NB4 (cell line): ENCODE data around the gene CDH2.

Experiments
- DNase-seq: peaks from one replicate; pipeline ENCODE4 v3.0.0; 2010; ENCODE audit warnings: low read depth
- H3K4me3 ChIP-seq: one replicate; pipeline ENCODE4 v1.5.1; 2011; ENCODE audit warnings: mild to moderate bottlenecking, low read depth, low read length, moderate library complexity
- MYC ChIP-seq: IDR thresholded peaks from 2 replicates; pipeline ENCODE4 v1.6.1; 2011; ENCODE audit warnings: low read depth, low read length
- POLR2A ChIP-seq: IDR thresholded peaks from 2 replicates; pipeline ENCODE4 v1.6.1; 2011; ENCODE audit warnings: mild to moderate bottlenecking; ENCODE audit not compliant: insufficient read length; ENCODE audit errors: extremely low read depth
- TF ChIP-seq, protein P1 (sequence below): IDR thresholded peaks from one replicate; pipeline ENCODE4 v1.5.1; 2012; ENCODE audit warnings: low read depth, low read length
- TF ChIP-seq, protein P2 (sequence below): IDR thresholded peaks from 2 replicates; pipeline ENCODE4 v1.6.1; 2011; ENCODE audit warnings: low read depth, low read length

The CDH2 gene

DNA sequence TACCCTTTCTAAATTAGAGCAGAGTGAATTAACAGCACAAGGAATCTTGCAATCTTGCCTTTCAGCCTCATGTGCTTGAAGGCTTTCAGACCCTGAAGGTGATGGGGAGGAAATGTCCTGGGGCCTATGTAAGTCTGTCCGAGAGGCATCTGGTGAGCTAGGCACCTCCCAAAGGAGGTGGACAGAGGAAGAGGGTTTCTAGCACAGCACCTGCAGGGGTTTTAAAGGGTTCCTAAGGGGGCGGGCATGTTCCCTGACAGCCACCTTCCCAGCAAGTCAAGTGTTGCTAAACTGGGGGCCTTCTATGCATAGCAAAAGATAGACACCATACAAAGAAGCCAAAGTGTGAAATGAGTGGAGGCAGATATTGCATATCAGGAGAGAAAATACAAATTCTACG lies 88.5 kb downstream of the CDH2 start:
- no peak for DNase-seq
- TF ChIP-seq, protein P1, sequence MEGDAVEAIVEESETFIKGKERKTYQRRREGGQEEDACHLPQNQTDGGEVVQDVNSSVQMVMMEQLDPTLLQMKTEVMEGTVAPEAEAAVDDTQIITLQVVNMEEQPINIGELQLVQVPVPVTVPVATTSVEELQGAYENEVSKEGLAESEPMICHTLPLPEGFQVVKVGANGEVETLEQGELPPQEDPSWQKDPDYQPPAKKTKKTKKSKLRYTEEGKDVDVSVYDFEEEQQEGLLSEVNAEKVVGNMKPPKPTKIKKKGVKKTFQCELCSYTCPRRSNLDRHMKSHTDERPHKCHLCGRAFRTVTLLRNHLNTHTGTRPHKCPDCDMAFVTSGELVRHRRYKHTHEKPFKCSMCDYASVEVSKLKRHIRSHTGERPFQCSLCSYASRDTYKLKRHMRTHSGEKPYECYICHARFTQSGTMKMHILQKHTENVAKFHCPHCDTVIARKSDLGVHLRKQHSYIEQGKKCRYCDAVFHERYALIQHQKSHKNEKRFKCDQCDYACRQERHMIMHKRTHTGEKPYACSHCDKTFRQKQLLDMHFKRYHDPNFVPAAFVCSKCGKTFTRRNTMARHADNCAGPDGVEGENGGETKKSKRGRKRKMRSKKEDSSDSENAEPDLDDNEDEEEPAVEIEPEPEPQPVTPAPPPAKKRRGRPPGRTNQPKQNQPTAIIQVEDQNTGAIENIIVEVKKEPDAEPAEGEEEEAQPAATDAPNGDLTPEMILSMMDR, result no peak
- TF ChIP-seq MYC (no peak), POLR2A (no peak)
- TF ChIP-seq, protein P2, sequence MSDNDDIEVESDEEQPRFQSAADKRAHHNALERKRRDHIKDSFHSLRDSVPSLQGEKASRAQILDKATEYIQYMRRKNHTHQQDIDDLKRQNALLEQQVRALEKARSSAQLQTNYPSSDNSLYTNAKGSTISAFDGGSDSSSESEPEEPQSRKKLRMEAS, result no peak
- no peak overlapping the region for H3K4me3 ChIP-seq

DNA sequence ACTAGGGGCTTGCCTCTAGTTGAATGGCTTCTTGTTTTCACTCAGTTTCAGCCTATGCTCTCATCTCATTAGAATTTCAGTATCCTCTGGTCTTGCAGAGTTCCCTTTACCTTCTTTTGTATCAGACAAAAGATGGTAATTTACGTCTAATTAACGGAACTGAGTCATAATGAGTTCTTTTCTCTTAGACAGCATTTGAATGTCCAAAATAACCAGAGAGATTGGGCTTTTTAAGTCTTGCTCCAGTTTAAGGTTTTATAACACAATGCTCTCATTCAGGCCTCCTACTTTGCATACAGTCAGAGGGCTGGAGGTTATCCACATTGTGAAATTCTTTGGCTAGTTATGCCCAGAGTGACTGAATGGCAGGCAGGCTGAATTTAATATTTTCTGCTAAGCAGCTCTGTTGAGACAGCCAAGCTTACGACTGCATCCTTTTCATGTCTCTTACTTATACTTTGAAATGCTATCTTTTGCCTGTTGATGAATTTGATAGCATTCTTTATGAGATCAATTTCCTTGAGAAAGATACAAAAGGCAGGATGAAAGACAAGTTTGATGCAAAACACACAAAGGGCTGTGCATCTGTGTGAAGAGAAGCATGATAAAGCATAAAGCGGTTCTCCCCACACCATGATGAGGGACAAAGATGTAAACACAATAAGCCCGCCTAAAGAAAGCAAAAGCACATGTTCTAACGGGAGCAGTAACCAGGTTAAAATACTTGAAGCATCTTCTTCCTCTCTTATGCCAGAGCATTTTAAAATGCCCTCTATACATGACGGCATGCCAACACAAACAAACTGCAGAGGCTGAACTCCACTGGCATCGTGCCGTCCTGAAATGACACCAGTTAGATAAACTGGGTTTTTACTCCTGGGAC lies 90.0 kb downstream of the CDH2 start:
- no peak for DNase-seq
- no peak overlapping the region for H3K4me3 ChIP-seq
- TF ChIP-seq, protein P2, result no peak
- TF ChIP-seq MYC, result no peak
- no peak for TF ChIP-seq POLR2A
- TF ChIP-seq, protein P1, result no peak

DNA sequence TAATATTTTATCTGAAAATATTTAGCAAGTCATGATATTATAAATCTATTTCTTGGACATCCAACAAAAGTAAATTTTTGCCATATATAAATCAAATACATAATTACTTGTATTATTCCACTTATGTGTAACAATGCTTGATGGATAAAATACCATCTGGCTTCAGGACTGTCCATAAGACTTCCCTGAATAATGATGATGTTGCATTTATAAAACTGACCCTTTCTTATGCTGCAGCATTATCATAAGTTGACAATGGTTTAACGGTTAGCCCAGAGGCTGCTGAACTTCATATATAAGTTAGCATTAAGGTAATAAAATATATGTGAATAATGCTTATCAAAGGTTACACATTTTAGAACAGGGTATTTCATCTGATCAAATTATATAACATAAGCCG lies 95.4 kb downstream of the CDH2 start:
- no peak overlapping the region for H3K4me3 ChIP-seq
- TF ChIP-seq POLR2A (no peak), MYC (no peak)
- TF ChIP-seq, protein P2, result no peak
- TF ChIP-seq, protein P1, result no peak
- no peak for DNase-seq

DNA sequence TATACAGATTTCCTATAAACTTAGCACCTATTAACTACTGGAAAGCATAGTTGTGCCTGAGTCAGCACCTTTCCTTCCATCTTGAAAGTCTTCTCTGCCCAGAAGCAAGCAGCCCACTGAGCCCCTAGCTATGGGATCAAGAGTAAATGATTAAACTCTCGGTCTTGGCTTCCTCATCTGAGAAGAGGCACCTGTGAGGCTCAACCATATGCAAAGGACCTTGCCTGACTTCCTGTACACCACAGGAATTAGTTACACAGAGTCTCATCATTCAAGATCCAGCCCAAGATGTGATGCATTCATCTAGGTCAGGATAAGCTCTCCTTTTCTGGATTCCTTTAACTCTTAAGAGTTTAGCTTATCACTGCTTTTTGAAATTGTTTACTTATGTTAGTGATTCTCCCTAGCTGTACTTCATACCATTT lies 96.0 kb downstream of the CDH2 start:
- TF ChIP-seq MYC (no peak), POLR2A (no peak)
- TF ChIP-seq, protein P2, result no peak
- TF ChIP-seq, protein P1, result no peak
- H3K4me3 ChIP-seq, result no peak overlapping the region
- no peak for DNase-seq

DNA sequence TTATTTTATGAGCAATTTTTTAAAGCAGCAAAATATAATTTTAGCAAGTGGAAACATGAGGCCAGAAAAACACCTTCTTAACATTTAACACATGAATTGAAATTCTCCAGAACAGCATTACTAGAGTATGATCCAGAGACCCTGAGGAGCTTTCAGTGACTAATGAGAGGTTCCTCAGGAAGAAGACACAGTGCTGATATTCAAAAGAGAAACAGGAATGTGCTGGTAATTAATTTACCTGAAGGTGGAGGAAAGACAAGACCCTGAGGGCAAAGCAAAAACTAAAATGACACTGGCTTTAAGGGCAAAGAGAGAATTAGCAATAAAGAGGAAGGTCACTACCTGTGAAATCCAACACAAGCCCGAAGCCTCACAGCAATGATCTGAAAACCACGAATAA lies 97.0 kb downstream of the CDH2 start:
- TF ChIP-seq, protein P2, result no peak
- TF ChIP-seq, protein P1, result no peak
- TF ChIP-seq MYC (no peak), POLR2A (no peak)
- no peak overlapping the region for H3K4me3 ChIP-seq
- DNase-seq, result no peak
